Heart right ventricle (tissue), 16 donors: ENCODE results near the gene ZBTB7C. TPM values are rescaled to one million over a fixed set of nuclear protein-coding genes. Genes with fewer than 3 reads are reported as not detected.

Experiments
- ATAC-seq, 8 donors: fragments of 200-7000 bp; cut with Tn5 transposase; one replicate each; pipeline ENCODE4 v1.9.1; 2020; ENCODE audit warnings: mild to moderate bottlenecking in 8 of 8, moderate library complexity in 8 of 8, moderate number of reproducible peaks in 1 of 8
- DNase-seq, 2 donors: peaks; one replicate each; pipeline ENCODE4 v3.0.0-alpha.2; 2020
- H3K27ac ChIP-seq, 10 donors: fragments of 200-600 bp; sonication (generic) in 2 of 10; one replicate each; pipeline versions ENCODE4 v1.5.0 to v1.8.0; 2020 to 2022; ENCODE audit warnings: mild to moderate bottlenecking in 3 of 10
- H3K27me3 ChIP-seq, 7 donors: fragments of 200-600 bp; one replicate each; pipeline ENCODE4 v1.8.0; 2021 to 2022; ENCODE audit warnings: mild to moderate bottlenecking in 2 of 7
- H3K36me3 ChIP-seq, 9 donors: fragments of 200-600 bp; sonication (generic) in 1 of 9; one replicate each; pipeline versions ENCODE4 v1.5.0 to v1.8.0; 2020 to 2022; ENCODE audit warnings: mild to moderate bottlenecking in 2 of 9
- H3K4me1 ChIP-seq, 9 donors: fragments of 200-600 bp; sonication (generic) in 1 of 9; one replicate each; pipeline versions ENCODE4 v1.5.0 to v1.8.0; 2020 to 2022; ENCODE audit warnings: mild to moderate bottlenecking in 4 of 9
- H3K4me3 ChIP-seq, 10 donors: fragments of 200-600 bp; sonication (generic) in 2 of 10; one replicate each; pipeline versions ENCODE4 v1.5.0 to v1.8.0; 2020 to 2022; ENCODE audit warnings: mild to moderate bottlenecking in 7 of 10, moderate library complexity in 2 of 10
- H3K9me3 ChIP-seq, 11 donors: fragments of 200-600 bp in 10 of 11; sonication (generic) in 2 of 11; one replicate each; pipeline versions ENCODE4 v1.5.0 to v1.8.0; 2013 to 2022; ENCODE audit warnings: mild to moderate bottlenecking in 2 of 11, control low read depth in 1 of 11, moderate library complexity in 1 of 11
- CTCF ChIP-seq, 9 donors: fragments of 200-600 bp; sonication (generic) in 2 of 9; IDR thresholded peaks; one replicate each; pipeline versions ENCODE4 v1.5.0 to v1.8.0; 2021 to 2022; ENCODE audit warnings: antibody characterized with exemption in 9 of 9, mild to moderate bottlenecking in 5 of 9, moderate library complexity in 1 of 9
- WGBS, 2 donors: extraction: QIAGEN DNeasy Blood & Tissue Kit; methylation state at CpG; one replicate each; pipeline ENCODE4 v1.1.7; 2013; ENCODE audit warnings: inconsistent platforms in 1 of 2; 5-methylcytosine and 5-hydroxymethylcytosine counted together
- intact Hi-C, 10 donors: fragments of 100-400 bp; cut with DNase I; formaldehyde crosslinking; loops; one replicate each; pipeline versions ENCODE4 v1.11.1 to v1.14.2; 2022
- polyA plus RNA-seq, 2 donors: library from polyadenylated mRNA; stranded (reverse); fragments of 200-250 nt; gene quantifications; one replicate each; pipeline ENCODE4 v1.2.3, GENCODE V29; 2013
- total RNA-seq, 10 donors: library from RNA; stranded (reverse); fragmentation: NEBNext Ultra II Directional in 3 of 10; extraction: Animal tissue kit (Norgen Biotek cat#: 25700) in 3 of 10; gene quantifications; one replicate each; pipeline versions ENCODE4 v1.2.1 to v1.2.4, GENCODE V29; 2021 to 2023
- donor health status: Arrhythmogenic right ventricular cardiomyopathy.
- donor health status: ischemic (EF 13 %, LVEDD 7.1; RV severe dilation, severe dysfunction).
- donor health status: healthy with polysubstance abuse.
- donor health status: DM: no; HTN: yes; CAD: no.
- donor health status: DM: no; HTN: no; CAD: no.
- donor health status: ischemic (EF 25% LVEDD 6.9; RV normal size, moderate dysfunction).
- donor health status: ischemic (EF 25% LVEDD 5.7; RV mildly dilated, moderate dysfunction).
- donor health status: healthy.
- donor health status: DM: yes; HTN: yes; CAD: no.
- donor health status: Ischemic cardiomyopathy.
- donor health status: ischemic (EF 35%, LVEDD 5.7; RV mildly dilated, moderate dysfunction).
- donor health status: nonischemic (EF 11% LVEDD 7.7; RV severe dilation, severe dysfunction).
- donor health status: DM: yes; HTN: yes; CAD: no.
- donor health status: PGD.
- donor health status: ischemic (EF 29% LVEDD 5.4; RV normal size, mild dysfunction).
- donor health status: nonischemic (EF 23%, LVEDD 6.1; RV moderate dilation, normal function).

The ZBTB7C gene
- total and polyA plus RNA-seq, 12 donors = 0.49 to 6.3 (median 1.5) TPM

- no peak for DNase-seq
- TF ChIP-seq CTCF (IDR thresholded peaks at IDR 0.05) = no peak
- peak in 1 of 8 donors; percentile 53 for ATAC-seq
- peaks cover 0 to 61% (median 3%) of the 10 kb centered on the region in 9 donors for H3K4me1 ChIP-seq
- no peaks in the 10 kb centered on the region for H3K36me3 ChIP-seq
- 60 to 77% methylated on average over 4 of the region's 4 CpGs for WGBS, 2 donors
- intact Hi-C loops = no loop called here
- peaks cover 0 to 9% (median 0%) of the 10 kb centered on the region in 7 donors for H3K27me3 ChIP-seq
- no peak overlapping the region for H3K27ac ChIP-seq
- H3K9me3 ChIP-seq = no peaks in the 10 kb centered on the region
- no peak overlapping the region for H3K4me3 ChIP-seq
Measured at GRCh38 chr18:48397021-48397420, 12.2 kb downstream of the ZBTB7C start.

- Histone ChIP-seq H3K27me3 (peaks cover 0 to 9% (median 0%) of the 10 kb centered on the region in 7 donors), H3K4me1 (peaks cover 0 to 65% (median 6%) of the 10 kb centered on the region in 9 donors), H3K27ac (no peak overlapping the region), H3K4me3 (no peak overlapping the region), H3K36me3 (no peaks in the 10 kb centered on the region), H3K9me3 (no peaks in the 10 kb centered on the region)
- WGBS, 2 donors = 59 to 67% methylated on average over 5 of the region's 5 CpGs
- DNase-seq = no peak
- no peak for ATAC-seq
- TF ChIP-seq CTCF (IDR thresholded peaks at IDR 0.05) = no peak
- intact Hi-C loops = no loop called here
Measured at GRCh38 chr18:48396561-48396960, 12.6 kb downstream of the ZBTB7C start.

- H3K4me1 ChIP-seq = peaks cover 0 to 61% (median 6%) of the 10 kb centered on the region in 9 donors
- no peak overlapping the region for H3K27ac ChIP-seq
- no peaks in the 10 kb centered on the region for H3K36me3 ChIP-seq
- ATAC-seq (no peak), DNase-seq (no peak)
- 83 to 95% methylated on average over 1 of the region's 1 CpG for WGBS, 2 donors
- no peaks in the 10 kb centered on the region for H3K9me3 ChIP-seq
- H3K4me3 ChIP-seq = no peak overlapping the region
- H3K27me3 ChIP-seq = peaks cover 0 to 9% (median 0%) of the 10 kb centered on the region in 7 donors
- TF ChIP-seq CTCF (IDR thresholded peaks at IDR 0.05) = no peak
- intact Hi-C loops = no loop called here
Measured at GRCh38 chr18:48395646-48396045, 13.5 kb downstream of the ZBTB7C start.

- Histone ChIP-seq H3K27ac (no peak overlapping the region), H3K4me1 (peaks cover 0 to 48% (median 6%) of the 10 kb centered on the region in 9 donors), H3K27me3 (peaks cover 0 to 9% (median 0%) of the 10 kb centered on the region in 7 donors), H3K9me3 (no peaks in the 10 kb centered on the region), H3K36me3 (no peaks in the 10 kb centered on the region), H3K4me3 (no peak overlapping the region)
- no peak for TF ChIP-seq CTCF (IDR thresholded peaks at IDR 0.05)
- WGBS, 2 donors = 86 to 89% methylated on average over 5 of the region's 5 CpGs
- DNase-seq = no peak
- ATAC-seq = no peak
- intact Hi-C loops = no loop called here
Measured at GRCh38 chr18:48394176-48394575, 15.0 kb downstream of the ZBTB7C start.
